Kasumi-1 (cell line): ENCODE measurements around the gene GEMIN4.
"Not testable (repeated sequence)": the region's sequence is repeated elsewhere in the genome, so short reads cannot be mapped to it uniquely, and the experiment has no call there.

ENCODE experiments used
- DNase-seq, 2 experiments: peaks; one replicate each; lab custom pipeline; 2025; lab: John Stamatoyannopoulos, UW

The GEMIN4 gene

GRCh38 chr17:778096-778495 is 26.0 kb upstream of the GEMIN4 start:
- no peak for DNase-seq

DNA sequence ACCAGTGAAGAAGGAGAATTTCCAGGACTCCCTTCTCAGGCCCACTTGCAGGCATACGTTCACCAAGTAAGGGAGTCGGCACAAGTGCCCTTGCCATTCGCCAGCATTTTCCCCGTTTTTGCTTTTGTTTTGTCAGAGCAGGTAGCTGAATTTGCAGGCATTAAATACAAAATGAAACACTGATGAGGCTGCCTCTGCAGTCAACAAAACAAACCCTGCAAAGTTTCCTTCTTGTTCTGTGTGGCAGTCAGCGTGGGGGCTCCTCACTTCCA is 22.2 kb upstream of the GEMIN4 start:
- no peak for DNase-seq

- no peak for DNase-seq
These were observed 21.6 kb upstream of the GEMIN4 start for GRCh38 chr17:773467-774312.

GRCh38 chr17:773016-773415 is 21.0 kb upstream of the GEMIN4 start:
- no peak for DNase-seq

DNA sequence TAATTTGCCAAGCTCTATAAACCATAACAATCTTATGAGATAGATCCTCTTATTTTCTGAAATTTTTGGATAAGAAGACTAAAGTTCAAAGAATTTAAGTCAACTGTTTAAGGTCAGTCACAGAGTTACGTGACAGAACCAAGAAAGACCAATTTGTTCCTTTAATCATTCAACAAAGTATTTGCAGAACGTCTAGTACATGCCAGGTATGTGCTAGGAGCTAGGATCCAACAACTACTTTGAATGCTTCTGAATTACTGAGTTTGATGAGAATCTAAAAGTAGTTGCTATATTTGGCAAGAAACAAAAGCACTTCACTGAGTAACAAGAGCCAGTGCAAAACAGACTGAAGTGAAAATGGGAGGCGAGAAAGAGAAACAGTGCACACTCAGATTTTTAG is 15.0 kb upstream of the GEMIN4 start:
- DNase-seq = no peak

- DNase-seq = no peak
These were observed 8.3 kb upstream of the GEMIN4 start for GRCh38 chr17:760371-760770.

GRCh38 chr17:759964-760363 is 7.9 kb upstream of the GEMIN4 start:
- no peak for DNase-seq

- not testable (repeated sequence) for DNase-seq
These were observed 4.0 kb upstream of the GEMIN4 start for GRCh38 chr17:756010-756567.

DNA sequence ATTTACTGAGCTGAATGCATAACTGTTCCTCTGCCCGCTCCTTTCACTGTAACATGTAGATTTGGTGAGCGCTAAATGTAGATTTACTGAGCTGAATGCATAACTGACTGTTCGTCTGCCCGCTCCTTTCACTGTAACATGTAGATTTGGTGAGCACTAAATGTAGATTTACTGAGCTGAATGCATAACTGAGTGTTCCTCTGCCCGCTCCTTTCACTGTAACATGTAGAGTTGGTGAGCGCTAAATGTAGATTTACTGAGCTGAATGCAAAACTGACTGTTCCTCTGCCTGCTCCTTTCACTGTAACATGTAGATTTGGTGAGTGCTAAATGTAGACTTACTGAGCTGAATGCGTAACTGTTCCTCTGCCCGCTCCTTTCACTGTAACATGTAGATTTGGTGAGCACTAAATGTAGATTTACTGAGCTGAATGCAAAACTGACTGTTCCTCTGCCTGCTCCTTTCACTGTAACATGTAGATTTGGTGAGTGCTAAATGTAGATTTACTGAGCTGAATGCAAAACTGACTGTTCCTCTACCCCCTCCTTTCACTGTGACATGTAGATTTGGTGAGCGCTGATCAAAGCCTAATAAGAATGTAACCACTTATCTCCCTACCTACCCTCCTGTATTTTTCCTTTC is 3.4 kb upstream of the GEMIN4 start:
- DNase-seq = not testable (repeated sequence)

DNA sequence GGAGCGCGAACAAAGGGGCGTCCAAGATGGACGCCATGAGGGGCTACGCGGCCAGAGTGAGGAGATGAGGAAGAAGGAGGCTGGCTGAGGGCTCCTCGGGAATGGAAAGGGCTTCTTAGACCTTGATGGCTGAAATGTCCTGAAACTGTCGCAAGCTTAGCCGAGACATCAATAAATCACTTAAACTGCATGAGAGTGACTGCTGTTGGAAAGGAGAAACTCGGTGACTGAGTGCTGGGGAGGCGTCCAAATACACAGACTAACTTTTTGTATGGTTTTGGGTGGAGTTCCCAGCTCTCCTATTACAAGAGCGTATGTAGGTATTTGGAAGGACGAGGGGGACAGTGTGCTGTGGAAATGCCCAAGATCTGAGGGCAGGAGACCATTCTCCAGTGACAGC is 1.4 kb upstream of the GEMIN4 start:
- no peak for DNase-seq

GRCh38 chr17:752620-753219 is 656 bp upstream of the GEMIN4 start:
- no peak for DNase-seq

GRCh38 chr17:751269-752001 is 629 bp downstream of the GEMIN4 start:
- no peak for DNase-seq

GRCh38 chr17:750431-751037 is 1.5 kb downstream of the GEMIN4 start:
- no peak for DNase-seq

DNA sequence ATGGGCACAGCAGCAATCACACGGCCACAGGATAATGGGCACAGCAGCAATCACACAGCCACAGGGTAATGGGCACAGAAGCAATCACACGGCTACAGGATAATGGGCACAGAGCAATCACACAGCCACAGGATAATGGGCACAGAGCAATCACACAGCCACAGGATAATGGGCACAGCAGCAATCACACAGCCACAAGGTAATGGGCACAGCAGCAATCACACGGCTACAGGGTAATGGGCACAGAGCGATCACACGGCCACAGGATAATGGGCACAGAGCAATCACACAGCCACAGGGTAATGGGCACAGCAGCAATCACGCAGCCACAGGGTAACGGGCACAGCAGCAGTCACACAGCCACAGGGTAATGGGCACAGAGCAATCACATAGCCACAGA is 2.7 kb downstream of the GEMIN4 start:
- not testable (repeated sequence) for DNase-seq

DNA sequence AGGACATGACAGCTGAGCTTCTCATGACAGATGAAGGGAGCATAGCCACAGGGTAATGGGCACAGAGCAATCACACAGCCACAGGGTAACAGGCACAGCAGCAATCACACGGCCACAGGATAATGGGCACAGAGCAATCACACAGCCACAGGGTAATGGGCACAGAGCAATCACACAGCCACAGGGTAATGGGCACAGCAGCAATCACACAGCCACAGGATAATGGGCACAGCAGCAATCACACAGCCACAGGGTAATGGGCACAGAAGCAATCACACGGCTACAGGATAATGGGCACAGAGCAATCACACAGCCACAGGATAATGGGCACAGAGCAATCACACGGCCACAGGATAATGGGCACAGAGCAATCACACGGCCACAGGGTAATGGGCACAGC is 3.5 kb downstream of the GEMIN4 start:
- not testable (repeated sequence) for DNase-seq

- DNase-seq = no peak
These were observed 5.1 kb downstream of the GEMIN4 start for GRCh38 chr17:746783-747629.

DNA sequence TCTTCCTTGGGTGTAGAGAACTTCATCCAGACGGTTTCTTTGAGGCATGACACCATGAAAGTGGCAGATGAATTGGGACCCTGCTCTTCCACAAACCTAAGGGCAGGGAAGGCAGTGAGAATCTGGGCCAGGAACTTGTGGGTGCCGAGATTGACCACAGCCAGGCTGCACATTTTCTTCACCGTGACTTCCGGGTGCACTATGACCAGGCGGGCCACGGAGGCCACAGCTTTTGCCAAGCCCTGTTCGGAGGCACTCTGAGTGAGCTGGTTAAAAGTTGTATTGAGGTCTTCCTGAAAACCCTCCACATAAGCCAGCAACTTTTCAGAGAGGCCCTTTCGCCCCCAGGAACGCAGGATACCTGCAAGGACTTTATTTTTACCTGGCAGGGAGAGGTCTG is 5.9 kb downstream of the GEMIN4 start:
- DNase-seq = no peak

DNA sequence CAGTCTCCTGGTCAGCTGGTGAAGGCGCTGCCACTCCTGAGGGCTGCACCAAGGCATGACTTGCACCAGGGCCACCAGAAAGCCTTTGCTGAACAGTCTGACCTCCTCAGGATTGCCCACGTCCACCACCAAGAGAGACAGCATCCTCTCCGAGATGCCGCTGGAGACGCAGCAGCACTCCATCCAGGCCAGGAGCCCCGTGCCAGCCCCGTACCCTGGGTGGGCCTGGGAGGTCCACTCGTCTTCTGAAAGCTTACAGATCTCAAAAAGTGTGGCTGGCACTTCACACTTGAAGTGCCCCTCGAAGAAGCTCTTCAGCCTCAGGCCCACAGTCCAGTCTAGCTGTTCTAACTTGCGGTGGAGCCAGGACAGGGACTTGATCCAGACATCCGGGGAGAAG is 6.7 kb downstream of the GEMIN4 start:
- no peak for DNase-seq

- no peak for DNase-seq
These were observed 7.1 kb downstream of the GEMIN4 start for GRCh38 chr17:744937-745336.

GRCh38 chr17:743139-743538 is 8.9 kb downstream of the GEMIN4 start:
- no peak for DNase-seq

GRCh38 chr17:742147-742793 is 9.8 kb downstream of the GEMIN4 start:
- no peak for DNase-seq
